Suprapubic skin (tissue), 4 donors: ENCODE results near the gene TNS1. TPM values are rescaled to one million over a fixed set of nuclear protein-coding genes. Genes with fewer than 3 reads are reported as not detected.

Experiments
- DNase-seq, 2 donors: peaks; one replicate each; pipeline ENCODE4 v3.0.0-alpha.2; 2019; ENCODE audit warnings: low spot score in 2 of 2
- H3K27ac ChIP-seq: fragments of 200-600 bp; sonication (generic); one replicate; pipeline ENCODE4 v1.5.1; 2019
- H3K27me3 ChIP-seq: fragments of 200-600 bp; sonication (generic); one replicate; pipeline ENCODE4 v1.5.1; 2019
- H3K36me3 ChIP-seq: fragments of 200-600 bp; sonication (generic); one replicate; pipeline ENCODE4 v1.5.1; 2019
- H3K4me1 ChIP-seq: fragments of 200-600 bp; sonication (generic); one replicate; pipeline ENCODE4 v1.5.1; 2019
- H3K4me3 ChIP-seq: fragments of 200-600 bp; sonication (generic); one replicate; pipeline ENCODE4 v1.5.1; 2019; ENCODE audit warnings: mild to moderate bottlenecking
- H3K9me3 ChIP-seq: fragments of 200-600 bp; sonication (generic); one replicate; pipeline ENCODE4 v1.5.1; 2019
- EP300 ChIP-seq: sonication (generic); formaldehyde crosslinking; IDR thresholded peaks from one replicate; pipeline ENCODE4 v1.6.1; 2017; ENCODE audit warnings: antibody characterized with exemption
- POLR2A ChIP-seq, 2 donors: fragments of 450-650 bp; IDR thresholded peaks; one replicate each; pipeline ENCODE4 v1.6.1; 2017; ENCODE audit warnings: antibody characterized with exemption in 2 of 2, mild to moderate bottlenecking in 2 of 2, moderate library complexity in 2 of 2
- POLR2AphosphoS5 ChIP-seq, 3 donors: sonication (generic); formaldehyde crosslinking; IDR thresholded peaks; one replicate each; pipeline ENCODE4 v1.6.1; 2017; ENCODE audit warnings: antibody characterized with exemption in 3 of 3
- WGBS: methylation state at CpG from one replicate; pipeline ENCODE4 v1.1.5; 2018; 5-methylcytosine and 5-hydroxymethylcytosine counted together
- total RNA-seq, 4 donors: library from RNA; depleted of rRNA; stranded (reverse); fragments of >200 nt; gene quantifications; one replicate each; pipeline ENCODE4 v1.1.0, GENCODE V29; 2016
- TF ChIP-seq, protein P1 (sequence below), 2 donors: fragments of 200-600 bp in 1 of 2; fragments of 450-650 bp in 1 of 2; sonication (generic) in 1 of 2; IDR thresholded peaks; one replicate each; pipeline ENCODE4 v1.5.1; 2016 to 2019; ENCODE audit warnings: antibody characterized with exemption in 2 of 2, mild to moderate bottlenecking in 1 of 2, moderate library complexity in 1 of 2

Gene TNS1
- total RNA-seq, 4 donors from 2014 or later, result 64.1 to 145 (median 99.5) TPM

- TF ChIP-seq POLR2AphosphoS5 (IDR thresholded peaks at IDR 0.05) (no peak), POLR2A (IDR thresholded peaks at IDR 0.05) (no peak), EP300 (no peak)
- TF ChIP-seq, protein P1, sequence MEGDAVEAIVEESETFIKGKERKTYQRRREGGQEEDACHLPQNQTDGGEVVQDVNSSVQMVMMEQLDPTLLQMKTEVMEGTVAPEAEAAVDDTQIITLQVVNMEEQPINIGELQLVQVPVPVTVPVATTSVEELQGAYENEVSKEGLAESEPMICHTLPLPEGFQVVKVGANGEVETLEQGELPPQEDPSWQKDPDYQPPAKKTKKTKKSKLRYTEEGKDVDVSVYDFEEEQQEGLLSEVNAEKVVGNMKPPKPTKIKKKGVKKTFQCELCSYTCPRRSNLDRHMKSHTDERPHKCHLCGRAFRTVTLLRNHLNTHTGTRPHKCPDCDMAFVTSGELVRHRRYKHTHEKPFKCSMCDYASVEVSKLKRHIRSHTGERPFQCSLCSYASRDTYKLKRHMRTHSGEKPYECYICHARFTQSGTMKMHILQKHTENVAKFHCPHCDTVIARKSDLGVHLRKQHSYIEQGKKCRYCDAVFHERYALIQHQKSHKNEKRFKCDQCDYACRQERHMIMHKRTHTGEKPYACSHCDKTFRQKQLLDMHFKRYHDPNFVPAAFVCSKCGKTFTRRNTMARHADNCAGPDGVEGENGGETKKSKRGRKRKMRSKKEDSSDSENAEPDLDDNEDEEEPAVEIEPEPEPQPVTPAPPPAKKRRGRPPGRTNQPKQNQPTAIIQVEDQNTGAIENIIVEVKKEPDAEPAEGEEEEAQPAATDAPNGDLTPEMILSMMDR (IDR thresholded peaks at IDR 0.05), result no peak
- no peaks in the 10 kb centered on the region for H3K9me3 ChIP-seq
- no peaks in the 10 kb centered on the region for H3K36me3 ChIP-seq
- no peak overlapping the region for H3K4me3 ChIP-seq
- peak overlapping the region; percentile 88 for H3K27ac ChIP-seq
- no CpG with 5 or more reads among the region's 3 CpGs for WGBS
- DNase-seq, result no peak
- peaks cover 91% of the 10 kb centered on the region for H3K4me1 ChIP-seq
- no peaks in the 10 kb centered on the region for H3K27me3 ChIP-seq
Observed at GRCh38 chr2:217907266-217907665, 95.5 kb downstream of the TNS1 start.

DNA sequence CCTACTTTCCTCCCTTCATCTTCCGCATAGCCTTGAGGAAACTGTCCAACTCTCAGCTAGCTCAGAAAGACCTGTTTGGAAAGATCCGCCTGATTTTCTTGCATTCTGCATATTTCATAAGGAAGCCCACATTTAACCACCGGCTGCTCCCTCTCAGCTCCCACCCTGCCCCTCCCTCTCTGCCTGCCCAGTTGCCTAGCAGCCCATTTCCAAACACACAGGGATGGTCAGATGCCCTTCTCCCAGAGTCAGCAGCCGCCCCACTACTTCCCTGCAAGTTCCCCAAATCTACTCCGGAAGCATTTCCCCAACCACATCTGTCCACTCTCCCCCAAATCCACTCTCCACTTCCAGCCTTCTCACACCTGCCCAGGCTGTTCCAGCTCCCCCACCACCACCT lies 96.0 kb downstream of the TNS1 start:
- H3K4me1 ChIP-seq, result peaks cover 91% of the 10 kb centered on the region
- WGBS, result 65% methylated on average over 5 of the region's 5 CpGs
- no peaks in the 10 kb centered on the region for H3K36me3 ChIP-seq
- H3K9me3 ChIP-seq, result no peaks in the 10 kb centered on the region
- H3K27me3 ChIP-seq, result no peaks in the 10 kb centered on the region
- TF ChIP-seq POLR2A (IDR thresholded peaks at IDR 0.05), result no peak
- TF ChIP-seq, protein P1 (IDR thresholded peaks at IDR 0.05), result no peak
- no peak for TF ChIP-seq EP300
- no peak for TF ChIP-seq POLR2AphosphoS5 (IDR thresholded peaks at IDR 0.05)
- peak in 1 of 2 donors; percentile 80 for DNase-seq
- H3K4me3 ChIP-seq, result no peak overlapping the region
- H3K27ac ChIP-seq, result peak overlapping the region; percentile 88

DNA sequence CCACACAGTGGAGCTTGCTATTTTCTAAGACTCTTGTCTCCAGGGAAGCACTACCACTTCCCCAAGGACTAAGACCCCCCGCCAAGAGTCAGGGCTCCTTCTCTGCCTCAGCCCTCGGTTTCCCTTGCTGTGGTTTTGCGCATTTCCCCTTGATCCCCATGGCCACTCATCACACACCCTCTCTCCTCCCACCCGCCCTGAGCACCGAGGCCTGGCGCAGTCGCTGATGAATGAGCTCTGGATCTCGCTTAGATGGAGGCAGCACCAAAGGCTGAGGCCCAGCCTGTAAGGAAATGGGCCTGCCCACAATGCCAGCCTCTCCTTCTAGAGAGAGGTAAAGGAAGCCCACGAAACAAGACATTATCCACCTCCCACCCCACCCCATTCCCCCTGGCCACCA lies 96.9 kb downstream of the TNS1 start:
- H3K36me3 ChIP-seq, result no peaks in the 10 kb centered on the region
- no peaks in the 10 kb centered on the region for H3K9me3 ChIP-seq
- peaks cover 91% of the 10 kb centered on the region for H3K4me1 ChIP-seq
- H3K4me3 ChIP-seq, result no peak overlapping the region
- H3K27me3 ChIP-seq, result no peaks in the 10 kb centered on the region
- WGBS, result 69% methylated on average over 9 of the region's 9 CpGs
- DNase-seq, result no peak
- peak overlapping the region; percentile 88 for H3K27ac ChIP-seq
- TF ChIP-seq POLR2A (IDR thresholded peaks at IDR 0.05), result no peak
- no peak for TF ChIP-seq POLR2AphosphoS5 (IDR thresholded peaks at IDR 0.05)
- TF ChIP-seq, protein P1 (IDR thresholded peaks at IDR 0.05), result no peak
- TF ChIP-seq EP300, result no peak

DNA sequence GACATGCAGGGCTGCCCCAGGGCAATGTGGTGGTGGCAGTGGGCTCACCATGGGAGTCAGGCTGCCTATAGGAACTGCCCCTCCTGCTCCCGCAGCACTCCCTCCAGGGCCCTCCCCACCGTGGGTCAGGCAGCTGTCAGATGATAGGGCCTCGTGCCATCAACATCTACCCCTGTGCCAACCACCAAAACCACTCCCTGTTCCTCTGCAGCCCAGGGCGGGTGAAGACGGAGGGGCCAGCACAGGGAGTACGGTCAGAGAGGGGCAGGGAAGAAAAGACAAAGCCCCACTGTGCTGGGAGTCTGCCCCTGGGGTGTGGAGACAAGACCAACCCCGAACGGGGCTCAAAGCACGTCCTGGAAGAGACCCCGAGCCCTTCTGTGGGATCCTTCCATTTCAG lies 97.4 kb downstream of the TNS1 start:
- DNase-seq, result peak in 1 of 2 donors; percentile 84
- H3K9me3 ChIP-seq, result no peaks in the 10 kb centered on the region
- H3K4me1 ChIP-seq, result peaks cover 91% of the 10 kb centered on the region
- WGBS, result 16% methylated on average over 10 of the region's 10 CpGs
- H3K36me3 ChIP-seq, result peaks cover 1% of the 10 kb centered on the region
- TF ChIP-seq POLR2A (IDR thresholded peaks at IDR 0.05) (peak in 1 of 2 donors; percentile 50), EP300 (no peak)
- H3K27ac ChIP-seq, result peak overlapping the region; percentile 88
- H3K4me3 ChIP-seq, result peak overlapping the region; percentile 24
- no peaks in the 10 kb centered on the region for H3K27me3 ChIP-seq

- Histone ChIP-seq H3K36me3 (peaks cover 4% of the 10 kb centered on the region), H3K9me3 (no peaks in the 10 kb centered on the region), H3K4me1 (peaks cover 91% of the 10 kb centered on the region), H3K27ac (peak overlapping the region; percentile 88), H3K4me3 (peak overlapping the region; percentile 24), H3K27me3 (no peaks in the 10 kb centered on the region)
- TF ChIP-seq, protein P1 (IDR thresholded peaks at IDR 0.05), result no peak
- no peak for TF ChIP-seq POLR2AphosphoS5 (IDR thresholded peaks at IDR 0.05)
- no peak for TF ChIP-seq POLR2A (IDR thresholded peaks at IDR 0.05)
- TF ChIP-seq EP300, result no peak
- WGBS, result 38% methylated on average over 5 of the region's 5 CpGs
- DNase-seq, result no peak
Observed at GRCh38 chr2:217904614-217904965, 98.2 kb downstream of the TNS1 start.
